HCT116 (cell line): Measurements from ENCODE around the gene HMX1. TPM values are rescaled to one million over a fixed set of nuclear protein-coding genes. Genes with fewer than 3 reads are reported as not detected.

Source experiments
- ATAC-seq: fragments of 200-7000 bp; cut with Tn5 transposase; 2 replicates; pipeline ENCODE4 v1.9.1; 2020; ENCODE audit warnings: mild to moderate bottlenecking, moderate library complexity
- BruUV-seq: library from RNA; stranded (reverse); fragments of 400-500 nt; replicated peaks from 2 replicates; lab custom pipeline; 2021; lab: Mats Ljungman, UMichigan
- CTCF ChIA-PET: fragments of 300-600 bp; sonication (Branson Sonifier 250); formaldehyde crosslinking; loops from one replicate; lab custom pipeline; 2021; ENCODE audit warnings: antibody characterized with exemption; lab: Charles Lee
- POLR2A ChIA-PET: fragments of 300-600, 350-600 bp; sonication (Branson Sonifier 250); formaldehyde crosslinking; loops from one replicate; lab custom pipeline; 2021; ENCODE audit warnings: antibody characterized with exemption; lab: Charles Lee
- RAD21 ChIA-PET, 2 experiments: fragments of 300-600 bp; sonication (Branson Sonifier 250); formaldehyde crosslinking; loops; one replicate each; lab custom pipeline; 2023; ENCODE audit warnings: low total read pairs in 2 of 2; ENCODE audit not compliant: uncharacterized antibody in 2 of 2, unreplicated experiment in 2 of 2, low non-redundant PET in 1 of 2; lab: Charles Lee
- DNase-seq: peaks from one replicate; pipeline ENCODE4 v3.0.0-alpha.2; 2010; ENCODE audit warnings: low read depth, low spot score
- H2AFZ ChIP-seq: fragments of 200-600 bp; shearing (Covaris generic), sonication (generic); 2 replicates; pipeline ENCODE4 v1.6.1; 2017; ENCODE audit warnings: low read depth, mixed run types, mixed read lengths, antibody characterized with exemption, low read length; ENCODE audit not compliant: poor library complexity, severe bottlenecking
- H3K27ac ChIP-seq: 2 replicates; pipeline ENCODE4 v1.5.1; 2012; ENCODE audit warnings: low read depth, low read length
- H3K27me3 ChIP-seq: fragments of 200-600 bp; sonication (generic); 2 replicates; pipeline ENCODE4 v1.6.1; 2016; ENCODE audit warnings: mixed run types, low read length, mixed read lengths; ENCODE audit not compliant: insufficient read depth
- H3K36me3 ChIP-seq, 2 experiments: fragments of 200-500 bp in 1 of 2; fragments of 200-600 bp in 1 of 2; sonication (Bioruptor generic) in 1 of 2; sonication (generic) in 1 of 2; 2 replicates each; pipeline versions ENCODE4 v1.5.1 to v1.6.1; 2014 to 2016; ENCODE audit warnings: low read length in 2 of 2, inconsistent platforms in 1 of 2, mixed read lengths in 1 of 2, mixed run types in 1 of 2; ENCODE audit not compliant: insufficient read depth in 2 of 2, control insufficient read depth in 1 of 2
- H3K4me1 ChIP-seq, 2 experiments: fragments of 200-600 bp in 1 of 2; sonication (generic) in 1 of 2; 2 replicates each; pipeline versions ENCODE4 v1.5.1 to v1.6.1; 2012 to 2017; ENCODE audit warnings: low read length in 2 of 2, inconsistent platforms in 1 of 2, mild to moderate bottlenecking in 1 of 2, mixed read lengths in 1 of 2, mixed run types in 1 of 2, moderate library complexity in 1 of 2; ENCODE audit not compliant: insufficient read depth in 2 of 2, control insufficient read depth in 1 of 2
- H3K4me2 ChIP-seq: fragments of 200-600 bp; sonication (generic); 2 replicates; pipeline ENCODE4 v1.6.1; 2017; ENCODE audit warnings: mixed run types, low read length, mixed read lengths
- H3K4me3 ChIP-seq, 2 experiments: fragments of 200-600 bp in 1 of 2; sonication (generic) in 1 of 2; replicated peaks in 1 of 2; 2 replicates each; pipeline ENCODE4 v1.5.1; 2011 to 2016; ENCODE audit warnings: low read length in 2 of 2, control low read depth in 1 of 2, low read depth in 1 of 2, mild to moderate bottlenecking in 1 of 2, mixed read lengths in 1 of 2, mixed run types in 1 of 2
- H3K79me2 ChIP-seq: fragments of 200-600 bp; sonication (generic); 2 replicates; pipeline ENCODE4 v1.6.1; 2017; ENCODE audit warnings: mild to moderate bottlenecking, mixed run types, low read length, moderate library complexity, mixed read lengths; ENCODE audit not compliant: insufficient read depth
- H3K9ac ChIP-seq: fragments of 200-600 bp; sonication (generic); 2 replicates; pipeline ENCODE4 v1.6.1; 2016; ENCODE audit warnings: low read length, mixed read lengths
- H3K9me2 ChIP-seq: fragments of 200-600 bp; sonication (generic), shearing (Covaris generic); 2 replicates; pipeline ENCODE4 v1.6.1; 2017; ENCODE audit warnings: mixed run types, mild to moderate bottlenecking, moderate library complexity; ENCODE audit not compliant: insufficient read depth
- H3K9me3 ChIP-seq, 2 experiments: fragments of 200-500 bp in 1 of 2; fragments of 200-600 bp in 1 of 2; sonication (Bioruptor generic) in 1 of 2; sonication (generic) in 1 of 2; 2 replicates each; pipeline ENCODE4 v1.6.1; 2014 to 2017; ENCODE audit warnings: low read length in 2 of 2, mixed read lengths in 2 of 2, inconsistent platforms in 1 of 2, low read depth in 1 of 2, mild to moderate bottlenecking in 1 of 2, mixed run types in 1 of 2, moderate library complexity in 1 of 2; ENCODE audit not compliant: control insufficient read depth in 1 of 2, insufficient read depth in 1 of 2
- H4K20me1 ChIP-seq: fragments of 200-600 bp; sonication (generic), shearing (Covaris generic); 2 replicates; pipeline ENCODE4 v1.6.1; 2017; ENCODE audit warnings: mixed run types, mild to moderate bottlenecking, moderate library complexity; ENCODE audit not compliant: insufficient read depth
- CBX3 ChIP-seq: IDR thresholded peaks from 2 replicates; pipeline ENCODE4 v1.6.1; 2012; ENCODE audit warnings: low read depth
- CEBPB ChIP-seq: IDR thresholded peaks from 2 replicates; pipeline ENCODE4 v1.6.1; 2012; ENCODE audit warnings: low read depth
- EGR1 ChIP-seq: IDR thresholded peaks from 2 replicates; pipeline ENCODE4 v1.6.1; 2012; ENCODE audit warnings: low read depth
- ELF1 ChIP-seq: IDR thresholded peaks from 2 replicates; pipeline ENCODE4 v1.6.1; 2012; ENCODE audit warnings: low read depth, borderline replicate concordance
- FOSL1 ChIP-seq: IDR thresholded peaks from 2 replicates; pipeline ENCODE4 v1.6.1; 2012; ENCODE audit warnings: low read depth
- JUND ChIP-seq: IDR thresholded peaks from 2 replicates; pipeline ENCODE4 v1.6.1; 2012
- MAX ChIP-seq: IDR thresholded peaks from 2 replicates; pipeline ENCODE4 v1.6.1; 2012
- POLR2A ChIP-seq: IDR thresholded peaks from 2 replicates; pipeline ENCODE4 v1.7.0; 2011; ENCODE audit warnings: borderline replicate concordance; ENCODE audit not compliant: insufficient read depth, insufficient read length; ENCODE audit errors: extremely low read depth
- RAD21 ChIP-seq: IDR thresholded peaks from 2 replicates; pipeline ENCODE4 v1.6.1; 2012; ENCODE audit warnings: low read depth, mild to moderate bottlenecking
- SIN3A ChIP-seq: IDR thresholded peaks from 2 replicates; pipeline ENCODE4 v1.6.1; 2012; ENCODE audit warnings: low read depth
- ZFX ChIP-seq: fragments of 450-650 bp; IDR thresholded peaks from 2 replicates; pipeline ENCODE4 v1.6.1; 2017
- ZNF274 ChIP-seq: fragments of 200-500 bp; sonication (Bioruptor generic); IDR thresholded peaks from 2 replicates; pipeline ENCODE4 v1.6.1; 2014; ENCODE audit warnings: mild to moderate bottlenecking, low read depth, low read length, inconsistent platforms
- intact Hi-C: fragments of 100-400 bp; cut with micrococcal nuclease; formaldehyde crosslinking; loops from 2 replicates; pipeline ENCODE4 v1.10.0; 2022
- total RNA-seq: library from RNA; stranded (reverse); gene quantifications from one replicate; pipeline ENCODE4 v1.2.1, GENCODE V29; 2021; ENCODE audit not compliant: unreplicated experiment
- TF ChIP-seq, protein P1 (sequence below): IDR thresholded peaks from 2 replicates; pipeline ENCODE4 v1.6.1; 2012; ENCODE audit warnings: low read depth

The HMX1 gene
- total RNA-seq, 1 experiment from 2014 or later: 0.39 TPM

GRCh38 chr4:8908206-8908893 lies 36.7 kb upstream of the HMX1 start:
- TF ChIP-seq MAX: no peak
- no peak for TF ChIP-seq CEBPB
- no peak for TF ChIP-seq ZNF274
- TF ChIP-seq, protein P1, sequence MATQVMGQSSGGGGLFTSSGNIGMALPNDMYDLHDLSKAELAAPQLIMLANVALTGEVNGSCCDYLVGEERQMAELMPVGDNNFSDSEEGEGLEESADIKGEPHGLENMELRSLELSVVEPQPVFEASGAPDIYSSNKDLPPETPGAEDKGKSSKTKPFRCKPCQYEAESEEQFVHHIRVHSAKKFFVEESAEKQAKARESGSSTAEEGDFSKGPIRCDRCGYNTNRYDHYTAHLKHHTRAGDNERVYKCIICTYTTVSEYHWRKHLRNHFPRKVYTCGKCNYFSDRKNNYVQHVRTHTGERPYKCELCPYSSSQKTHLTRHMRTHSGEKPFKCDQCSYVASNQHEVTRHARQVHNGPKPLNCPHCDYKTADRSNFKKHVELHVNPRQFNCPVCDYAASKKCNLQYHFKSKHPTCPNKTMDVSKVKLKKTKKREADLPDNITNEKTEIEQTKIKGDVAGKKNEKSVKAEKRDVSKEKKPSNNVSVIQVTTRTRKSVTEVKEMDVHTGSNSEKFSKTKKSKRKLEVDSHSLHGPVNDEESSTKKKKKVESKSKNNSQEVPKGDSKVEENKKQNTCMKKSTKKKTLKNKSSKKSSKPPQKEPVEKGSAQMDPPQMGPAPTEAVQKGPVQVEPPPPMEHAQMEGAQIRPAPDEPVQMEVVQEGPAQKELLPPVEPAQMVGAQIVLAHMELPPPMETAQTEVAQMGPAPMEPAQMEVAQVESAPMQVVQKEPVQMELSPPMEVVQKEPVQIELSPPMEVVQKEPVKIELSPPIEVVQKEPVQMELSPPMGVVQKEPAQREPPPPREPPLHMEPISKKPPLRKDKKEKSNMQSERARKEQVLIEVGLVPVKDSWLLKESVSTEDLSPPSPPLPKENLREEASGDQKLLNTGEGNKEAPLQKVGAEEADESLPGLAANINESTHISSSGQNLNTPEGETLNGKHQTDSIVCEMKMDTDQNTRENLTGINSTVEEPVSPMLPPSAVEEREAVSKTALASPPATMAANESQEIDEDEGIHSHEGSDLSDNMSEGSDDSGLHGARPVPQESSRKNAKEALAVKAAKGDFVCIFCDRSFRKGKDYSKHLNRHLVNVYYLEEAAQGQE: no peak
- no peak for TF ChIP-seq CBX3
- TF ChIP-seq ELF1: no peak
- no peak for TF ChIP-seq FOSL1
- no peak for TF ChIP-seq POLR2A
- no peak for TF ChIP-seq SIN3A
- no peak for TF ChIP-seq RAD21
- TF ChIP-seq JUND: no peak
- no peak for TF ChIP-seq EGR1
- TF ChIP-seq ZFX: no peak
- TF ChIP-seq, all 23 proteins: peak for 0
- BruUV-seq: no TSS peak
- DNase-seq: no peak
- Histone ChIP-seq H3K9me2 (no peaks in the 10 kb centered on the region), H3K27ac (no peak overlapping the region), H3K36me3 (no peaks in the 10 kb centered on the region), H3K4me1 (peaks cover 3 to 4% of the 10 kb centered on the region in 2 experiments; a peak in 2 of 4 replicates), H3K4me3 (no peak overlapping the region), H3K4me2 (no peak overlapping the region), H3K27me3 (0 out of 2 replicates have a peak, but pooled peaks cover 4% of the 10 kb centered on the region), H4K20me1 (no peaks in the 10 kb centered on the region), H3K9ac (no peak overlapping the region), H3K79me2 (no peaks in the 10 kb centered on the region), H3K9me3 (no peaks in the 10 kb centered on the region), H2AFZ (no peak overlapping the region)
- intact Hi-C loops: no loop called here
- RAD21 ChIA-PET: no interaction called here
- POLR2A ChIA-PET: no interaction called here
- CTCF ChIA-PET: interaction anchor here (1.6 kb wide), 1 partner anchor 221 kb away, joined by 3 read pairs; no protein-coding TSS in a partner anchor
- ATAC-seq: no peak
